PC-9 (cell line): ENCODE measurements around the gene CDK18.

Experiments
- CTCF ChIP-seq: fragments of 200-600 bp; sonication (generic); conservative IDR thresholded peaks from 2 replicates; pipeline ENCODE4 v1.6.1; 2017; ENCODE audit warnings: mixed run types, antibody characterized with exemption, mild to moderate bottlenecking, moderate library complexity
- EZH2 ChIP-seq: fragments of 200-600 bp; sonication (generic); IDR thresholded peaks from 2 replicates; pipeline ENCODE4 v1.8.0; 2017; ENCODE audit warnings: antibody characterized with exemption, low read depth

GRCh38 chr1:205514211-205515142 is 10.0 kb downstream of the CDK18 start:
- TF ChIP-seq CTCF (no peak), EZH2 (no peak)
